ENCODE measurements around the gene VTI1A. TPM values are rescaled to one million over a fixed set of nuclear protein-coding genes. Genes with fewer than 3 reads are reported as not detected.

The VTI1A gene
- total and polyA plus RNA-seq, 4 donors = 5.5 to 26.9 (median 13.1) TPM

GRCh38 chr10:112751651-112752050, 304.6 kb downstream of the VTI1A start:
- no peak overlapping the region for H3K4me3 ChIP-seq (ENCODE audit: low read depth in 1 of 3, low read length in 3 of 3)
- H3K9me3 ChIP-seq (ENCODE audit: control insufficient read depth in 4 of 4, low read length in 3 of 4) = no peaks in the 10 kb centered on the region
- H3K4me1 ChIP-seq (ENCODE audit: control insufficient read depth in 4 of 4, insufficient read depth in 4 of 4, low read length in 3 of 4) = peaks cover 5 to 26% (median 19%) of the 10 kb centered on the region in 4 donors
- DNase-seq (ENCODE audit: low spot score) = no peak
- H3K27ac ChIP-seq (ENCODE audit: low read depth in 1 of 2, low read length in 2 of 2) = peak overlapping the region in 1 of 2 donors; percentile 67
- no peak overlapping the region for H3K9ac ChIP-seq (ENCODE audit: low read depth in 1 of 2, low read length in 2 of 2)
- H3K27me3 ChIP-seq (ENCODE audit: control insufficient read depth in 4 of 4, insufficient read depth in 4 of 4, low read length in 3 of 4) = no peaks in the 10 kb centered on the region
- no peaks in the 10 kb centered on the region for H3K36me3 ChIP-seq (ENCODE audit: control insufficient read depth in 4 of 4, insufficient read depth in 3 of 4, low read depth in 1 of 4, low read length in 3 of 4)
- WGBS = 64% methylated on average over 3 of the region's 3 CpGs
- TF ChIP-seq TAF1 (conservative IDR thresholded peaks at IDR 0.05) (no peak), RXRA (IDR thresholded peaks at IDR 0.05) (no peak), SP1 (IDR thresholded peaks at IDR 0.05) (no peak), GABPA (IDR thresholded peaks at IDR 0.05 in 1 of 2, conservative IDR thresholded peaks at IDR 0.05 in 1 of 2) (no peak)
- TF ChIP-seq, protein P1, sequence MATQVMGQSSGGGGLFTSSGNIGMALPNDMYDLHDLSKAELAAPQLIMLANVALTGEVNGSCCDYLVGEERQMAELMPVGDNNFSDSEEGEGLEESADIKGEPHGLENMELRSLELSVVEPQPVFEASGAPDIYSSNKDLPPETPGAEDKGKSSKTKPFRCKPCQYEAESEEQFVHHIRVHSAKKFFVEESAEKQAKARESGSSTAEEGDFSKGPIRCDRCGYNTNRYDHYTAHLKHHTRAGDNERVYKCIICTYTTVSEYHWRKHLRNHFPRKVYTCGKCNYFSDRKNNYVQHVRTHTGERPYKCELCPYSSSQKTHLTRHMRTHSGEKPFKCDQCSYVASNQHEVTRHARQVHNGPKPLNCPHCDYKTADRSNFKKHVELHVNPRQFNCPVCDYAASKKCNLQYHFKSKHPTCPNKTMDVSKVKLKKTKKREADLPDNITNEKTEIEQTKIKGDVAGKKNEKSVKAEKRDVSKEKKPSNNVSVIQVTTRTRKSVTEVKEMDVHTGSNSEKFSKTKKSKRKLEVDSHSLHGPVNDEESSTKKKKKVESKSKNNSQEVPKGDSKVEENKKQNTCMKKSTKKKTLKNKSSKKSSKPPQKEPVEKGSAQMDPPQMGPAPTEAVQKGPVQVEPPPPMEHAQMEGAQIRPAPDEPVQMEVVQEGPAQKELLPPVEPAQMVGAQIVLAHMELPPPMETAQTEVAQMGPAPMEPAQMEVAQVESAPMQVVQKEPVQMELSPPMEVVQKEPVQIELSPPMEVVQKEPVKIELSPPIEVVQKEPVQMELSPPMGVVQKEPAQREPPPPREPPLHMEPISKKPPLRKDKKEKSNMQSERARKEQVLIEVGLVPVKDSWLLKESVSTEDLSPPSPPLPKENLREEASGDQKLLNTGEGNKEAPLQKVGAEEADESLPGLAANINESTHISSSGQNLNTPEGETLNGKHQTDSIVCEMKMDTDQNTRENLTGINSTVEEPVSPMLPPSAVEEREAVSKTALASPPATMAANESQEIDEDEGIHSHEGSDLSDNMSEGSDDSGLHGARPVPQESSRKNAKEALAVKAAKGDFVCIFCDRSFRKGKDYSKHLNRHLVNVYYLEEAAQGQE (IDR thresholded peaks at IDR 0.05) = no peak
- TF ChIP-seq, protein P2, sequence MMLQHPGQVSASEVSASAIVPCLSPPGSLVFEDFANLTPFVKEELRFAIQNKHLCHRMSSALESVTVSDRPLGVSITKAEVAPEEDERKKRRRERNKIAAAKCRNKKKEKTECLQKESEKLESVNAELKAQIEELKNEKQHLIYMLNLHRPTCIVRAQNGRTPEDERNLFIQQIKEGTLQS (IDR thresholded peaks at IDR 0.05) = no peak
- TF ChIP-seq, protein P3, sequence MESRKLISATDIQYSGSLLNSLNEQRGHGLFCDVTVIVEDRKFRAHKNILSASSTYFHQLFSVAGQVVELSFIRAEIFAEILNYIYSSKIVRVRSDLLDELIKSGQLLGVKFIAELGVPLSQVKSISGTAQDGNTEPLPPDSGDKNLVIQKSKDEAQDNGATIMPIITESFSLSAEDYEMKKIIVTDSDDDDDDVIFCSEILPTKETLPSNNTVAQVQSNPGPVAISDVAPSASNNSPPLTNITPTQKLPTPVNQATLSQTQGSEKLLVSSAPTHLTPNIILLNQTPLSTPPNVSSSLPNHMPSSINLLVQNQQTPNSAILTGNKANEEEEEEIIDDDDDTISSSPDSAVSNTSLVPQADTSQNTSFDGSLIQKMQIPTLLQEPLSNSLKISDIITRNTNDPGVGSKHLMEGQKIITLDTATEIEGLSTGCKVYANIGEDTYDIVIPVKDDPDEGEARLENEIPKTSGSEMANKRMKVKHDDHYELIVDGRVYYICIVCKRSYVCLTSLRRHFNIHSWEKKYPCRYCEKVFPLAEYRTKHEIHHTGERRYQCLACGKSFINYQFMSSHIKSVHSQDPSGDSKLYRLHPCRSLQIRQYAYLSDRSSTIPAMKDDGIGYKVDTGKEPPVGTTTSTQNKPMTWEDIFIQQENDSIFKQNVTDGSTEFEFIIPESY (IDR thresholded peaks at IDR 0.05) = no peak

- DNase-seq (ENCODE audit: low spot score) = no peak
- Histone ChIP-seq H3K9me3 (ENCODE audit: control insufficient read depth in 4 of 4, low read length in 3 of 4) (no peaks in the 10 kb centered on the region), H3K4me1 (ENCODE audit: control insufficient read depth in 4 of 4, insufficient read depth in 4 of 4, low read length in 3 of 4) (peaks cover 5 to 26% (median 19%) of the 10 kb centered on the region in 4 donors), H3K27me3 (ENCODE audit: control insufficient read depth in 4 of 4, insufficient read depth in 4 of 4, low read length in 3 of 4) (no peaks in the 10 kb centered on the region), H3K9ac (ENCODE audit: low read depth in 1 of 2, low read length in 2 of 2) (no peak overlapping the region), H3K27ac (ENCODE audit: low read depth in 1 of 2, low read length in 2 of 2) (peak overlapping the region in 1 of 2 donors; percentile 24), H3K4me3 (ENCODE audit: low read depth in 1 of 3, low read length in 3 of 3) (no peak overlapping the region), H3K36me3 (ENCODE audit: control insufficient read depth in 4 of 4, insufficient read depth in 3 of 4, low read depth in 1 of 4, low read length in 3 of 4) (no peaks in the 10 kb centered on the region)
- TF ChIP-seq SP1 (IDR thresholded peaks at IDR 0.05) = no peak
- TF ChIP-seq HNF4A (conservative IDR thresholded peaks at IDR 0.05) = peak in 1 of 2 donors; percentile 45
- TF ChIP-seq RAD21 (IDR thresholded peaks at IDR 0.05) = peak; percentile 4 to 16
- TF ChIP-seq RXRA (IDR thresholded peaks at IDR 0.05) = peak; percentile 42 to 58
- TF ChIP-seq GABPA (IDR thresholded peaks at IDR 0.05 in 1 of 2, conservative IDR thresholded peaks at IDR 0.05 in 1 of 2) = no peak
- WGBS = 35% methylated on average over 3 of the region's 3 CpGs
Observed at GRCh38 chr10:112752288-112752687, 305.3 kb downstream of the VTI1A start.

GRCh38 chr10:112753961-112754411, 307.0 kb downstream of the VTI1A start:
- no peaks in the 10 kb centered on the region for H3K9me3 ChIP-seq (ENCODE audit: control insufficient read depth in 4 of 4, low read length in 3 of 4)
- H3K4me1 ChIP-seq (ENCODE audit: control insufficient read depth in 4 of 4, insufficient read depth in 4 of 4, low read length in 3 of 4) = peaks cover 5 to 26% (median 19%) of the 10 kb centered on the region in 4 donors
- no peak overlapping the region for H3K4me3 ChIP-seq (ENCODE audit: low read depth in 1 of 3, low read length in 3 of 3)
- no peaks in the 10 kb centered on the region for H3K36me3 ChIP-seq (ENCODE audit: control insufficient read depth in 4 of 4, insufficient read depth in 3 of 4, low read depth in 1 of 4, low read length in 3 of 4)
- WGBS = 81% methylated on average over 10 of the region's 10 CpGs
- H3K27me3 ChIP-seq (ENCODE audit: control insufficient read depth in 4 of 4, insufficient read depth in 4 of 4, low read length in 3 of 4) = no peaks in the 10 kb centered on the region
- H3K9ac ChIP-seq (ENCODE audit: low read depth in 1 of 2, low read length in 2 of 2) = no peak overlapping the region
- no peak for DNase-seq (ENCODE audit: low spot score)
- H3K27ac ChIP-seq (ENCODE audit: low read depth in 1 of 2, low read length in 2 of 2) = no peak overlapping the region
- TF ChIP-seq, protein P3 (IDR thresholded peaks at IDR 0.05) = no peak
- TF ChIP-seq, protein P1 (IDR thresholded peaks at IDR 0.05) = no peak
- TF ChIP-seq SP1 (IDR thresholded peaks at IDR 0.05) (no peak), GABPA (IDR thresholded peaks at IDR 0.05 in 1 of 2, conservative IDR thresholded peaks at IDR 0.05 in 1 of 2) (no peak), NR2F2 (IDR thresholded peaks at IDR 0.05) (no peak), RAD21 (IDR thresholded peaks at IDR 0.05) (no peak), JUND (IDR thresholded peaks at IDR 0.05) (no peak), EGR1 (IDR thresholded peaks at IDR 0.05; ENCODE audit: low read depth in 2 of 2) (no peak), FOXA2 (IDR thresholded peaks at IDR 0.05) (no peak), FOXA1 (IDR thresholded peaks at IDR 0.05) (no peak), RXRA (IDR thresholded peaks at IDR 0.05) (no peak)
- TF ChIP-seq, protein P4, sequence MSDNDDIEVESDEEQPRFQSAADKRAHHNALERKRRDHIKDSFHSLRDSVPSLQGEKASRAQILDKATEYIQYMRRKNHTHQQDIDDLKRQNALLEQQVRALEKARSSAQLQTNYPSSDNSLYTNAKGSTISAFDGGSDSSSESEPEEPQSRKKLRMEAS (IDR thresholded peaks at IDR 0.05) = no peak

All from liver (tissue), 9 donors.